Neural cell (in vitro differentiated cells): ENCODE measurements around the gene ICA1. TPM values are rescaled to one million over a fixed set of nuclear protein-coding genes. Genes with fewer than 3 reads are reported as not detected.

Experiments
- H2AFZ ChIP-seq: fragments of 200-600, 300-800 bp; sonication (generic), shearing (Covaris generic); 2 replicates; pipeline ENCODE4 v1.6.0; 2014; ENCODE audit warnings: low read depth, mild to moderate bottlenecking, antibody characterized with exemption, low read length, moderate library complexity
- H3F3A ChIP-seq: fragments of 200-600 bp; shearing (Covaris generic); 2 replicates; pipeline ENCODE4 v1.6.1; 2016; ENCODE audit warnings: mild to moderate bottlenecking, moderate library complexity, mixed read lengths, antibody characterized with exemption, low read length; ENCODE audit not compliant: insufficient read depth, poor library complexity, severe bottlenecking
- H3K27ac ChIP-seq: fragments of 200-600, 300-800 bp; sonication (generic), shearing (Covaris generic); 2 replicates; pipeline ENCODE4 v1.5.1; 2014; ENCODE audit warnings: mild to moderate bottlenecking, low read length, moderate library complexity
- H3K27me3 ChIP-seq: fragments of 300-800, 200-600 bp; sonication (generic), shearing (Covaris generic); 2 replicates; pipeline ENCODE4 v1.6.0; 2014; ENCODE audit warnings: mild to moderate bottlenecking, low read depth, low read length, moderate library complexity; ENCODE audit not compliant: insufficient read depth
- H3K36me3 ChIP-seq: fragments of 300-800, 200-600 bp; sonication (generic), shearing (Covaris generic); 2 replicates; pipeline ENCODE4 v1.5.1; 2014; ENCODE audit warnings: mild to moderate bottlenecking, antibody characterized with exemption, low read length, moderate library complexity; ENCODE audit not compliant: insufficient read depth
- H3K4me2 ChIP-seq: fragments of 300-800, 200-600 bp; sonication (generic), shearing (Covaris generic); 2 replicates; pipeline ENCODE4 v1.6.0; 2014; ENCODE audit warnings: mild to moderate bottlenecking, low read length
- H3K4me3 ChIP-seq: fragments of 300-800, 200-600 bp; sonication (generic), shearing (Covaris generic); 2 replicates; pipeline ENCODE4 v1.5.1; 2014; ENCODE audit warnings: mild to moderate bottlenecking, low read length, moderate library complexity
- H3K79me2 ChIP-seq: fragments of 200-600 bp; shearing (Covaris generic); replicated peaks from 2 replicates; pipeline ENCODE4 v1.6.0; 2014; ENCODE audit warnings: mild to moderate bottlenecking, low read length, moderate library complexity; ENCODE audit not compliant: insufficient read depth
- H3K9ac ChIP-seq: fragments of 300-800, 200-600 bp; sonication (generic), shearing (Covaris generic); 2 replicates; pipeline ENCODE4 v1.6.1; 2016; ENCODE audit warnings: mild to moderate bottlenecking, low read length, mixed read lengths
- H3K9me2 ChIP-seq: fragments of 200-600 bp; shearing (Covaris generic); 2 replicates; pipeline ENCODE4 v1.6.1; 2016; ENCODE audit warnings: mild to moderate bottlenecking, low read length, mixed read lengths; ENCODE audit not compliant: insufficient read depth
- H3K9me3 ChIP-seq: fragments of 200-600, 300-800 bp; sonication (generic), shearing (Covaris generic); 2 replicates; pipeline ENCODE4 v1.6.1; 2016; ENCODE audit warnings: mild to moderate bottlenecking, mixed run types, low read length, moderate library complexity, mixed read lengths
- H4K20me1 ChIP-seq: fragments of 200-600 bp; shearing (Covaris generic); 2 replicates; pipeline ENCODE4 v1.6.1; 2016; ENCODE audit warnings: mild to moderate bottlenecking, mixed run types; ENCODE audit not compliant: insufficient read depth
- EP300 ChIP-seq: fragments of 450-650 bp; conservative IDR thresholded peaks from 2 replicates; pipeline ENCODE4 v1.6.1; 2014; ENCODE audit warnings: antibody characterized with exemption, mild to moderate bottlenecking, moderate library complexity; ENCODE audit not compliant: poor library complexity, severe bottlenecking
- EZH2 ChIP-seq: fragments of 200-600, 300-800 bp; shearing (Covaris generic), sonication (generic); IDR thresholded peaks from 2 replicates; pipeline ENCODE4 v1.6.1; 2014; ENCODE audit warnings: antibody characterized with exemption, low read length, borderline replicate concordance, mild to moderate bottlenecking; ENCODE audit not compliant: insufficient read depth, poor library complexity, severe bottlenecking
- MXI1 ChIP-seq: fragments of 450-650 bp; conservative IDR thresholded peaks from 2 replicates; pipeline ENCODE4 v1.6.1; 2014; ENCODE audit warnings: antibody characterized with exemption, mild to moderate bottlenecking; ENCODE audit not compliant: poor library complexity, severe bottlenecking
- POLR2AphosphoS5 ChIP-seq: IDR thresholded peaks from 2 replicates; pipeline ENCODE4 v1.6.1; 2012
- RAD21 ChIP-seq: fragments of 450-650 bp; conservative IDR thresholded peaks from 2 replicates; pipeline ENCODE4 v1.6.1; 2014; ENCODE audit warnings: antibody characterized with exemption, mild to moderate bottlenecking, moderate library complexity
- SMC3 ChIP-seq: fragments of 450-650 bp; conservative IDR thresholded peaks from 2 replicates; pipeline ENCODE4 v1.6.1; 2014; ENCODE audit warnings: antibody characterized with exemption, mild to moderate bottlenecking, moderate library complexity; ENCODE audit not compliant: poor library complexity
- TAF1 ChIP-seq: IDR thresholded peaks from 2 replicates; pipeline ENCODE4 v1.6.1; 2012; ENCODE audit warnings: low read depth
- polyA plus RNA-seq: library from polyadenylated mRNA; depleted of rRNA; stranded (reverse); fragments of >200 nt; gene quantifications from 2 replicates; pipeline ENCODE4 v1.2.3, GENCODE V29; 2014
- TF ChIP-seq, protein P1 (sequence below): fragments of 450-650 bp; IDR thresholded peaks from 2 replicates; pipeline ENCODE4 v1.5.1; 2014; ENCODE audit warnings: antibody characterized with exemption, mild to moderate bottlenecking, moderate library complexity; ENCODE audit not compliant: poor library complexity, severe bottlenecking
- TF ChIP-seq, protein P2 (sequence below): IDR thresholded peaks from 2 replicates; pipeline ENCODE4 v1.6.1; 2012; ENCODE audit warnings: borderline replicate concordance

The ICA1 gene
- polyA plus RNA-seq, 1 donor from 2014 or later: 18.6 TPM

DNA sequence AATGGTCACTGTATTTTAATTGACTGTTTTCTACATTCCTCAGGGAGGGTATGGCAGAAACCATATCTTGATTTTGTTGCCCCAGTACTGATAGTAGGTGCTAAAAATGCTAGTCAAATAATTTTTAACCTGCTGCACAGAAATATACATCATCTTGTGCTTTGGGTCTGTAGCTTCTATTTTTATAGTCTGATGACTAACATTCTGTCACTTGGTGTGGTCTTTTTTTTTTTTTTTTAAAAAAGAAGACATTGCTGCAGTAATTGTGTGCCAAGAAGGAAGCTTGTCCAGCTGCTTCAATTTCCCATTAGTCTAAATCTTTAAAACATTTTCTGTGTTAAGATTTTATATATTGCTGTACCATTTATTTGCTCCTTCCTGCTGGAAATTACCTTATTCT lies 83.6 kb downstream of the ICA1 start:
- TF ChIP-seq, protein P1, sequence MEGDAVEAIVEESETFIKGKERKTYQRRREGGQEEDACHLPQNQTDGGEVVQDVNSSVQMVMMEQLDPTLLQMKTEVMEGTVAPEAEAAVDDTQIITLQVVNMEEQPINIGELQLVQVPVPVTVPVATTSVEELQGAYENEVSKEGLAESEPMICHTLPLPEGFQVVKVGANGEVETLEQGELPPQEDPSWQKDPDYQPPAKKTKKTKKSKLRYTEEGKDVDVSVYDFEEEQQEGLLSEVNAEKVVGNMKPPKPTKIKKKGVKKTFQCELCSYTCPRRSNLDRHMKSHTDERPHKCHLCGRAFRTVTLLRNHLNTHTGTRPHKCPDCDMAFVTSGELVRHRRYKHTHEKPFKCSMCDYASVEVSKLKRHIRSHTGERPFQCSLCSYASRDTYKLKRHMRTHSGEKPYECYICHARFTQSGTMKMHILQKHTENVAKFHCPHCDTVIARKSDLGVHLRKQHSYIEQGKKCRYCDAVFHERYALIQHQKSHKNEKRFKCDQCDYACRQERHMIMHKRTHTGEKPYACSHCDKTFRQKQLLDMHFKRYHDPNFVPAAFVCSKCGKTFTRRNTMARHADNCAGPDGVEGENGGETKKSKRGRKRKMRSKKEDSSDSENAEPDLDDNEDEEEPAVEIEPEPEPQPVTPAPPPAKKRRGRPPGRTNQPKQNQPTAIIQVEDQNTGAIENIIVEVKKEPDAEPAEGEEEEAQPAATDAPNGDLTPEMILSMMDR: no peak
- TF ChIP-seq EP300 (no peak), RAD21 (no peak), TAF1 (no peak), SMC3 (no peak), POLR2AphosphoS5 (no peak), MXI1 (no peak), EZH2 (no peak)
- TF ChIP-seq, protein P2, sequence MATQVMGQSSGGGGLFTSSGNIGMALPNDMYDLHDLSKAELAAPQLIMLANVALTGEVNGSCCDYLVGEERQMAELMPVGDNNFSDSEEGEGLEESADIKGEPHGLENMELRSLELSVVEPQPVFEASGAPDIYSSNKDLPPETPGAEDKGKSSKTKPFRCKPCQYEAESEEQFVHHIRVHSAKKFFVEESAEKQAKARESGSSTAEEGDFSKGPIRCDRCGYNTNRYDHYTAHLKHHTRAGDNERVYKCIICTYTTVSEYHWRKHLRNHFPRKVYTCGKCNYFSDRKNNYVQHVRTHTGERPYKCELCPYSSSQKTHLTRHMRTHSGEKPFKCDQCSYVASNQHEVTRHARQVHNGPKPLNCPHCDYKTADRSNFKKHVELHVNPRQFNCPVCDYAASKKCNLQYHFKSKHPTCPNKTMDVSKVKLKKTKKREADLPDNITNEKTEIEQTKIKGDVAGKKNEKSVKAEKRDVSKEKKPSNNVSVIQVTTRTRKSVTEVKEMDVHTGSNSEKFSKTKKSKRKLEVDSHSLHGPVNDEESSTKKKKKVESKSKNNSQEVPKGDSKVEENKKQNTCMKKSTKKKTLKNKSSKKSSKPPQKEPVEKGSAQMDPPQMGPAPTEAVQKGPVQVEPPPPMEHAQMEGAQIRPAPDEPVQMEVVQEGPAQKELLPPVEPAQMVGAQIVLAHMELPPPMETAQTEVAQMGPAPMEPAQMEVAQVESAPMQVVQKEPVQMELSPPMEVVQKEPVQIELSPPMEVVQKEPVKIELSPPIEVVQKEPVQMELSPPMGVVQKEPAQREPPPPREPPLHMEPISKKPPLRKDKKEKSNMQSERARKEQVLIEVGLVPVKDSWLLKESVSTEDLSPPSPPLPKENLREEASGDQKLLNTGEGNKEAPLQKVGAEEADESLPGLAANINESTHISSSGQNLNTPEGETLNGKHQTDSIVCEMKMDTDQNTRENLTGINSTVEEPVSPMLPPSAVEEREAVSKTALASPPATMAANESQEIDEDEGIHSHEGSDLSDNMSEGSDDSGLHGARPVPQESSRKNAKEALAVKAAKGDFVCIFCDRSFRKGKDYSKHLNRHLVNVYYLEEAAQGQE: no peak
- Histone ChIP-seq H3K27me3 (no peaks in the 10 kb centered on the region), H2AFZ (no peak overlapping the region), H3K9ac (no peak overlapping the region), H3K27ac (no peak overlapping the region), H3K4me3 (no peak overlapping the region), H3K9me2 (no peaks in the 10 kb centered on the region), H3K4me2 (no peak overlapping the region), H3F3A (no peaks in the 10 kb centered on the region), H3K36me3 (no peaks in the 10 kb centered on the region), H3K79me2 (no peaks in the 10 kb centered on the region), H3K9me3 (no peaks in the 10 kb centered on the region), H4K20me1 (no peaks in the 10 kb centered on the region)

DNA sequence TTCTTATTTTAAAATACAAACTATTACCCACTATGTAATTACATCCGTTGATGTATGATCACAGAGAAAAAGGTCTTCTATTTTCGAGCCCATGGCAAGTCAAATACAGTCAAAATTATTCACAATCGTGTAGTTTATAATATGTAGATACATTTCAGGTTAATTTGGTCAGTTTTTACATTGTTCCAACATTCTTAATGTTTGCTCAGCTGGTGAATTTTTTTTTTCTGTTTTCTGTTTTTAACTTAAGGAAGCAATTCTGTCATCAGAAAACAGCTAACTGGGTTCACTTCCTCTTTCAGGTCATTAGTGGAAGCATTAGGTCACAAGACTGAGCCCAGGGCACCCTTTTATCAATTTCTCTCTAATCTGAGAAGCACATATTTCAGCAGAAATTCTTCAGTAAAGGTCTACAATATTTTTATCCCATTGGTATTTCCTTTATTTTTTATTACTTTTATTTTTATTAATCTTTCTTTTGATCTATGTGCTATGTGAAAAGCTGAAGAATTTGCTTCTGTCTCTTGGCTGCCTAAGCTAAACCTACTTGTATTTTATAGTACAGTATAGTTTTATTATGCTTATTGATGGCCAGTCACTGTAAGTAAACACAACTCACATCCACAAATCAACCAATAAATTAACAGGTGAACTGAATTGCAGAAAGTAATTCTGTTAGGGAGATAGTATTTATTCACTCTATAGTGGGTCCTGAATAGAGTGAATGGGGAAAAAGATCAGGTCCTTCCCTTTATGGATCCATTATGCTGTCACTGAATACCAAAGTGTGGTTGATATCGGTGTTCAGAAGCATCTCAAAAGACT lies 84.6 kb downstream of the ICA1 start:
- Histone ChIP-seq H4K20me1 (no peaks in the 10 kb centered on the region), H3K4me3 (no peak overlapping the region), H3F3A (no peaks in the 10 kb centered on the region), H3K9ac (no peak overlapping the region), H2AFZ (no peak overlapping the region), H3K9me3 (no peaks in the 10 kb centered on the region), H3K9me2 (no peaks in the 10 kb centered on the region), H3K27me3 (no peaks in the 10 kb centered on the region), H3K36me3 (no peaks in the 10 kb centered on the region), H3K27ac (no peak overlapping the region), H3K79me2 (no peaks in the 10 kb centered on the region), H3K4me2 (no peak overlapping the region)
- no peak for TF ChIP-seq EZH2
- no peak for TF ChIP-seq POLR2AphosphoS5
- no peak for TF ChIP-seq MXI1
- no peak for TF ChIP-seq SMC3
- TF ChIP-seq EP300: no peak
- TF ChIP-seq TAF1: no peak
- TF ChIP-seq RAD21: no peak
- TF ChIP-seq, protein P1: no peak
- TF ChIP-seq, protein P2: no peak
